OCI-LY3 (cell line): Measurements from ENCODE around the gene OR2T34.
"Not testable (repeated sequence)": the region's sequence is repeated elsewhere in the genome, so short reads cannot be mapped to it uniquely, and the experiment has no call there.

Source experiments
- EZH2phosphoT487 ChIP-seq: fragments of 200-600 bp; shearing (Covaris generic); IDR thresholded peaks from 2 replicates; pipeline ENCODE4 v1.6.1; 2018; ENCODE audit warnings: antibody characterized with exemption, mixed run types, low read depth
- TF ChIP-seq, protein P1 (sequence below): fragments of 200-600, 300-600 bp; sonication (generic); IDR thresholded peaks from 2 replicates; pipeline ENCODE4 v1.5.1; 2014; ENCODE audit warnings: antibody characterized with exemption, low read length, low read depth

- TF ChIP-seq, protein P1, sequence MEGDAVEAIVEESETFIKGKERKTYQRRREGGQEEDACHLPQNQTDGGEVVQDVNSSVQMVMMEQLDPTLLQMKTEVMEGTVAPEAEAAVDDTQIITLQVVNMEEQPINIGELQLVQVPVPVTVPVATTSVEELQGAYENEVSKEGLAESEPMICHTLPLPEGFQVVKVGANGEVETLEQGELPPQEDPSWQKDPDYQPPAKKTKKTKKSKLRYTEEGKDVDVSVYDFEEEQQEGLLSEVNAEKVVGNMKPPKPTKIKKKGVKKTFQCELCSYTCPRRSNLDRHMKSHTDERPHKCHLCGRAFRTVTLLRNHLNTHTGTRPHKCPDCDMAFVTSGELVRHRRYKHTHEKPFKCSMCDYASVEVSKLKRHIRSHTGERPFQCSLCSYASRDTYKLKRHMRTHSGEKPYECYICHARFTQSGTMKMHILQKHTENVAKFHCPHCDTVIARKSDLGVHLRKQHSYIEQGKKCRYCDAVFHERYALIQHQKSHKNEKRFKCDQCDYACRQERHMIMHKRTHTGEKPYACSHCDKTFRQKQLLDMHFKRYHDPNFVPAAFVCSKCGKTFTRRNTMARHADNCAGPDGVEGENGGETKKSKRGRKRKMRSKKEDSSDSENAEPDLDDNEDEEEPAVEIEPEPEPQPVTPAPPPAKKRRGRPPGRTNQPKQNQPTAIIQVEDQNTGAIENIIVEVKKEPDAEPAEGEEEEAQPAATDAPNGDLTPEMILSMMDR = not testable (repeated sequence)
- TF ChIP-seq EZH2phosphoT487 = not testable (repeated sequence)
Observed at GRCh38 chr1:248573856-248574255, 701 bp downstream of the OR2T34 start.
